HEK293 (cell line): Measurements from ENCODE around the gene CHST12.

ENCODE experiments used
- ZBTB20 ChIP-seq: fragments of 450-650 bp; formaldehyde crosslinking; IDR thresholded peaks from 2 replicates; pipeline ENCODE4 v1.5.1; 2016; ENCODE audit warnings: missing biosample characterization, missing genetic modification characterization
- ZBTB26 ChIP-seq: fragments of 450-650 bp; formaldehyde crosslinking; optimal IDR thresholded peaks from 2 replicates; pipeline ENCODE3; 2016; ENCODE audit warnings: missing biosample characterization, mild to moderate bottlenecking, missing genetic modification characterization
- ZFP3 ChIP-seq: fragments of 450-650 bp; formaldehyde crosslinking; IDR thresholded peaks from 2 replicates; pipeline ENCODE4 v1.5.1; 2016; ENCODE audit warnings: low read depth, missing biosample characterization, missing genetic modification characterization
- ZNF366 ChIP-seq: fragments of 450-650 bp; formaldehyde crosslinking; conservative IDR thresholded peaks from 2 replicates; pipeline ENCODE4 v1.5.1; 2016; ENCODE audit warnings: missing biosample characterization, missing genetic modification characterization
- ZNF391 ChIP-seq: fragments of 450-650 bp; formaldehyde crosslinking; IDR thresholded peaks from 2 replicates; pipeline ENCODE4 v1.5.1; 2016; ENCODE audit warnings: low read depth, missing biosample characterization, missing genetic modification characterization, borderline replicate concordance
- ZNF521 ChIP-seq: fragments of 450-650 bp; formaldehyde crosslinking; IDR thresholded peaks from 2 replicates; pipeline ENCODE4 v1.5.1; 2017; ENCODE audit warnings: missing biosample characterization, mild to moderate bottlenecking, missing genetic modification characterization
- ZNF768 ChIP-seq: fragments of 450-650 bp; formaldehyde crosslinking; IDR thresholded peaks from 2 replicates; pipeline ENCODE4 v1.5.1; 2018; ENCODE audit warnings: missing biosample characterization, mild to moderate bottlenecking, missing genetic modification characterization
- ZXDB ChIP-seq: fragments of 450-650 bp; formaldehyde crosslinking; IDR thresholded peaks from 2 replicates; pipeline ENCODE4 v1.5.1; 2016; ENCODE audit warnings: missing biosample characterization, missing genetic modification characterization
- TF ChIP-seq, protein P1 (sequence below): fragments of 450-650 bp; formaldehyde crosslinking; IDR thresholded peaks from 2 replicates; pipeline ENCODE4 v1.5.1; 2016; ENCODE audit warnings: missing biosample characterization, missing genetic modification characterization

GRCh38 chr7:2476776-2477446 lies 73.5 kb downstream of the CHST12 start:
- no peak for TF ChIP-seq ZNF391 (tag by site-specific recombination)
- TF ChIP-seq ZNF768: no peak
- no peak for TF ChIP-seq ZBTB26 (tag by site-specific recombination)
- no peak for TF ChIP-seq ZFP3 (tag by site-specific recombination)
- TF ChIP-seq ZNF366 (tag by site-specific recombination): no peak
- TF ChIP-seq, protein P1, sequence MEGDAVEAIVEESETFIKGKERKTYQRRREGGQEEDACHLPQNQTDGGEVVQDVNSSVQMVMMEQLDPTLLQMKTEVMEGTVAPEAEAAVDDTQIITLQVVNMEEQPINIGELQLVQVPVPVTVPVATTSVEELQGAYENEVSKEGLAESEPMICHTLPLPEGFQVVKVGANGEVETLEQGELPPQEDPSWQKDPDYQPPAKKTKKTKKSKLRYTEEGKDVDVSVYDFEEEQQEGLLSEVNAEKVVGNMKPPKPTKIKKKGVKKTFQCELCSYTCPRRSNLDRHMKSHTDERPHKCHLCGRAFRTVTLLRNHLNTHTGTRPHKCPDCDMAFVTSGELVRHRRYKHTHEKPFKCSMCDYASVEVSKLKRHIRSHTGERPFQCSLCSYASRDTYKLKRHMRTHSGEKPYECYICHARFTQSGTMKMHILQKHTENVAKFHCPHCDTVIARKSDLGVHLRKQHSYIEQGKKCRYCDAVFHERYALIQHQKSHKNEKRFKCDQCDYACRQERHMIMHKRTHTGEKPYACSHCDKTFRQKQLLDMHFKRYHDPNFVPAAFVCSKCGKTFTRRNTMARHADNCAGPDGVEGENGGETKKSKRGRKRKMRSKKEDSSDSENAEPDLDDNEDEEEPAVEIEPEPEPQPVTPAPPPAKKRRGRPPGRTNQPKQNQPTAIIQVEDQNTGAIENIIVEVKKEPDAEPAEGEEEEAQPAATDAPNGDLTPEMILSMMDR (tag by site-specific recombination): no peak
- no peak for TF ChIP-seq ZNF521 (tag by site-specific recombination)
- no peak for TF ChIP-seq ZXDB (tag by site-specific recombination)
- TF ChIP-seq ZBTB20 (tag by site-specific recombination): no peak
